ENCODE data around the gene CST6.

CST6 gene

DNA sequence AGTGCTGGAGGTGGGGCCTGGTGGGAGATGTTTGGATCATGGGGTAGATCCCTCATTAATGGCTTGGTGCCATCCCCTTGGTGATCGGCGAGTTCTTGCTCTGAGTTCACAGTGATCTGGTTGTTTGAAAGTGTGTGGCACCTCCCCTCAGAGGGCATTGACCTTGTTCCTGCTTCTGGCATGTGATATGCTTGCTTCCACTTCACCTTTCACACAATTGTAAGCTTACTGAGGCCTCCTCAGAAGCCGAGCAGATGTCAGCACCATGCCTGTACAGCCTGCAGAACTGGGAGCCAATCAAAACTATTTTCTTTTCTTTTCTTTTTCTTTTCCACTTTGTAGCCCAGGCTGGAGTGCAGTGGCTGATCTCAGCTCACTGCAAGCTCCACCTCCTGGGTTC lies 25.5 kb downstream of the CST6 start:
- Histone ChIP-seq H3K9me3 (no peaks in the 10 kb centered on the region), H3K4me3 (ENCODE audit: low read depth, low read length) (no peak overlapping the region), H3K27me3 (no peaks in the 10 kb centered on the region; the same call in 1 of the 2 replicates), H3K4me1 (no peaks in the 10 kb centered on the region), H3K36me3 (no peaks in the 10 kb centered on the region)
- no peak for DNase-seq
- TF ChIP-seq, protein P1, sequence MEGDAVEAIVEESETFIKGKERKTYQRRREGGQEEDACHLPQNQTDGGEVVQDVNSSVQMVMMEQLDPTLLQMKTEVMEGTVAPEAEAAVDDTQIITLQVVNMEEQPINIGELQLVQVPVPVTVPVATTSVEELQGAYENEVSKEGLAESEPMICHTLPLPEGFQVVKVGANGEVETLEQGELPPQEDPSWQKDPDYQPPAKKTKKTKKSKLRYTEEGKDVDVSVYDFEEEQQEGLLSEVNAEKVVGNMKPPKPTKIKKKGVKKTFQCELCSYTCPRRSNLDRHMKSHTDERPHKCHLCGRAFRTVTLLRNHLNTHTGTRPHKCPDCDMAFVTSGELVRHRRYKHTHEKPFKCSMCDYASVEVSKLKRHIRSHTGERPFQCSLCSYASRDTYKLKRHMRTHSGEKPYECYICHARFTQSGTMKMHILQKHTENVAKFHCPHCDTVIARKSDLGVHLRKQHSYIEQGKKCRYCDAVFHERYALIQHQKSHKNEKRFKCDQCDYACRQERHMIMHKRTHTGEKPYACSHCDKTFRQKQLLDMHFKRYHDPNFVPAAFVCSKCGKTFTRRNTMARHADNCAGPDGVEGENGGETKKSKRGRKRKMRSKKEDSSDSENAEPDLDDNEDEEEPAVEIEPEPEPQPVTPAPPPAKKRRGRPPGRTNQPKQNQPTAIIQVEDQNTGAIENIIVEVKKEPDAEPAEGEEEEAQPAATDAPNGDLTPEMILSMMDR (IDR thresholded peaks at IDR 0.05; ENCODE audit: low read depth, low read length): no peak

GRCh38 chr11:66039765-66040164 lies 28.0 kb downstream of the CST6 start:
- no peaks in the 10 kb centered on the region for H3K9me3 ChIP-seq
- H3K27me3 ChIP-seq: no peaks in the 10 kb centered on the region; the same call in 1 of the 2 replicates
- TF ChIP-seq, protein P1 (IDR thresholded peaks at IDR 0.05; ENCODE audit: low read depth, low read length): no peak
- no peaks in the 10 kb centered on the region for H3K4me1 ChIP-seq
- no peak for DNase-seq
- no peaks in the 10 kb centered on the region for H3K36me3 ChIP-seq
- H3K4me3 ChIP-seq (ENCODE audit: low read depth, low read length): no peak overlapping the region

GRCh38 chr11:66042227-66042995 lies 30.6 kb downstream of the CST6 start:
- DNase-seq: no peak
- Histone ChIP-seq H3K4me1 (no peaks in the 10 kb centered on the region), H3K27me3 (no peaks in the 10 kb centered on the region), H3K4me3 (ENCODE audit: low read depth, low read length) (no peak overlapping the region), H3K36me3 (no peaks in the 10 kb centered on the region), H3K9me3 (no peaks in the 10 kb centered on the region)
- TF ChIP-seq, protein P1 (IDR thresholded peaks at IDR 0.05; ENCODE audit: low read depth, low read length): no peak

- TF ChIP-seq, protein P1 (IDR thresholded peaks at IDR 0.05; ENCODE audit: low read depth, low read length): no peak
- Histone ChIP-seq H3K9me3 (no peaks in the 10 kb centered on the region), H3K27me3 (no peaks in the 10 kb centered on the region), H3K36me3 (no peaks in the 10 kb centered on the region), H3K4me3 (ENCODE audit: low read depth, low read length) (no peak overlapping the region), H3K4me1 (no peaks in the 10 kb centered on the region)
- no peak for DNase-seq
Observed at GRCh38 chr11:66042996-66043906, 31.4 kb downstream of the CST6 start.

- TF ChIP-seq, protein P1 (IDR thresholded peaks at IDR 0.05; ENCODE audit: low read depth, low read length): no peak
- Histone ChIP-seq H3K4me1 (no peaks in the 10 kb centered on the region), H3K4me3 (ENCODE audit: low read depth, low read length) (no peak overlapping the region), H3K27me3 (no peaks in the 10 kb centered on the region), H3K36me3 (no peaks in the 10 kb centered on the region), H3K9me3 (no peaks in the 10 kb centered on the region)
- no peak for DNase-seq
Observed at GRCh38 chr11:66044757-66045156, 32.9 kb downstream of the CST6 start.
